ENCODE data around the gene SORCS2. TPM values are rescaled to one million over a fixed set of nuclear protein-coding genes. Genes with fewer than 3 reads are reported as not detected.

Gene SORCS2
- total and polyA plus RNA-seq, 2 of the 13 experiments (the other 11 are each of a cell fraction or from before 2014, with no cell fraction given), result 0.82 to 1.0 TPM

GRCh38 chr4:7390336-7390735, 198.0 kb downstream of the SORCS2 start (continued):
- TF ChIP-seq PHF21A (CRISPR knock-in tag; IDR thresholded peaks at IDR 0.05), result no peak
- TF ChIP-seq, protein P1, sequence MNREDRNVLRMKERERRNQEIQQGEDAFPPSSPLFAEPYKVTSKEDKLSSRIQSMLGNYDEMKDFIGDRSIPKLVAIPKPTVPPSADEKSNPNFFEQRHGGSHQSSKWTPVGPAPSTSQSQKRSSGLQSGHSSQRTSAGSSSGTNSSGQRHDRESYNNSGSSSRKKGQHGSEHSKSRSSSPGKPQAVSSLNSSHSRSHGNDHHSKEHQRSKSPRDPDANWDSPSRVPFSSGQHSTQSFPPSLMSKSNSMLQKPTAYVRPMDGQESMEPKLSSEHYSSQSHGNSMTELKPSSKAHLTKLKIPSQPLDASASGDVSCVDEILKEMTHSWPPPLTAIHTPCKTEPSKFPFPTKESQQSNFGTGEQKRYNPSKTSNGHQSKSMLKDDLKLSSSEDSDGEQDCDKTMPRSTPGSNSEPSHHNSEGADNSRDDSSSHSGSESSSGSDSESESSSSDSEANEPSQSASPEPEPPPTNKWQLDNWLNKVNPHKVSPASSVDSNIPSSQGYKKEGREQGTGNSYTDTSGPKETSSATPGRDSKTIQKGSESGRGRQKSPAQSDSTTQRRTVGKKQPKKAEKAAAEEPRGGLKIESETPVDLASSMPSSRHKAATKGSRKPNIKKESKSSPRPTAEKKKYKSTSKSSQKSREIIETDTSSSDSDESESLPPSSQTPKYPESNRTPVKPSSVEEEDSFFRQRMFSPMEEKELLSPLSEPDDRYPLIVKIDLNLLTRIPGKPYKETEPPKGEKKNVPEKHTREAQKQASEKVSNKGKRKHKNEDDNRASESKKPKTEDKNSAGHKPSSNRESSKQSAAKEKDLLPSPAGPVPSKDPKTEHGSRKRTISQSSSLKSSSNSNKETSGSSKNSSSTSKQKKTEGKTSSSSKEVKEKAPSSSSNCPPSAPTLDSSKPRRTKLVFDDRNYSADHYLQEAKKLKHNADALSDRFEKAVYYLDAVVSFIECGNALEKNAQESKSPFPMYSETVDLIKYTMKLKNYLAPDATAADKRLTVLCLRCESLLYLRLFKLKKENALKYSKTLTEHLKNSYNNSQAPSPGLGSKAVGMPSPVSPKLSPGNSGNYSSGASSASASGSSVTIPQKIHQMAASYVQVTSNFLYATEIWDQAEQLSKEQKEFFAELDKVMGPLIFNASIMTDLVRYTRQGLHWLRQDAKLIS (CRISPR knock-in tag; IDR thresholded peaks at IDR 0.05), result no peak
- no peak for TF ChIP-seq ZFP36L2 (CRISPR knock-in tag; IDR thresholded peaks at IDR 0.05)

DNA sequence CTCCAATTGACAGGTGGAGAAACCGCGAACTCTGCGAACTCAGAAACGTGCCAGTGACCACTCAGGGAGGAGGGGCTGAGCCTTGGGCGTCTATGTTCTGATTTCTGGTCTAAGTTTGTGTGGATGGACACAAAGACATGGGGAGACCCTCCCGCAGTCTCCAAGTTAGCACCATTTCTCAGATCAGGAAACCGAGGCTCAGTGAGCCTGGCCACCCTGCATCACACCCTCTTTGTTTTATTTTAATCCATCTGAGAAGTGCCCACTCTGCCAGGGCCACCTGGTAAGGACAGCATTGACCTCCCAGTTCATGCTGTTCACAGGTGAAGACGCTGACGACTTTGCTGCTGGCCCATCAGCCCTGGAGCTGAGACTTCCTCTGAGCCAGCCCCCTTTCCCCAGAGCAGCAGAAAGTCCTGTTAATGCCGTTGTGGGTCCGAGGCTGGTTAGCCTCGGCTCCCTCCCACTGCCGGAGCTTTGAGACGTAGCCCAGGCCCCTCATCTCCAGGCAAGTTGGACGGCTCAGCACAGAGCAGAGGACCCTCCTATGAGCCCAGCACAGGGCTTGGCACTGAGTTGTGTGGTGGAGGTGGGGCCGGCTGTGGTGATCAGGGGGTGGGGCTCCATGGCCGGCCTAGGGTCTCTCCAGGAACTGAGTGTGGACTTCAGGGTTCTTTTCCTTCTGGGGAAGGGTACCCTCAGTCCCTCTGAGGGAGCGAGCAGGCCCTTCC, 198.7 kb downstream of the SORCS2 start:
- ChIA-PET POLR2A (no interaction called here), CTCF (ENCODE audit: low intra/inter-chr PET ratio, low total read pairs) (no interaction called here)
- Histone ChIP-seq H3K4me1 (ENCODE audit: insufficient read depth, low read length) (no peaks in the 10 kb centered on the region), H3K4me3 (replicated peaks in 1 of 3; ENCODE audit: insufficient read depth in 1 of 3, low read depth in 2 of 3, low read length in 3 of 3) (no peak overlapping the region), H3K9ac (ENCODE audit: insufficient read depth, low read depth, low read length) (no peak overlapping the region), H3K9me3 (ENCODE audit: low read length) (no peaks in the 10 kb centered on the region), H3K27ac (ENCODE audit: extremely low read length, insufficient read depth, low read length) (no peak overlapping the region), H3K4me2 (ENCODE audit: low read depth, low read length) (no peak overlapping the region), H4K20me1 (ENCODE audit: insufficient read depth, low read length) (no peaks in the 10 kb centered on the region), H3K36me3 (replicated peaks in 1 of 2; ENCODE audit: control insufficient read depth in 1 of 2, insufficient read depth in 2 of 2, low read length in 2 of 2) (no peaks in the 10 kb centered on the region), H2AFZ (ENCODE audit: low read length) (no peak overlapping the region), H3K79me2 (ENCODE audit: insufficient read depth, low read length) (no peaks in the 10 kb centered on the region), H3K27me3 (ENCODE audit: control insufficient read depth in 1 of 2, insufficient read depth in 2 of 2, low read length in 2 of 2) (peaks cover 2 to 59% of the 10 kb centered on the region in 2 experiments; a peak in 4 of 5 replicates)
- 27% methylated on average over 8 of the region's 18 CpGs for WGBS (ENCODE audit: low lambda C conversion rate)
- intact Hi-C loops (cut with micrococcal nuclease; ENCODE audit: unreplicated experiment) (no loop called here), in situ Hi-C loops (cut with HindIII; ENCODE audit: extremely low pct_ligation_motif_present, low pct_unique_long_range_greater_than_20kb) (no loop called here)
- FAIRE-seq (no peak), ATAC-seq (no peak), DNase-seq (ENCODE audit: low spot score) (no peak)
- no TSS peak for BruUV-seq (replicated peaks)
- TF ChIP-seq ATRX (CRISPR knock-in tag; IDR thresholded peaks at IDR 0.05; ENCODE audit: borderline replicate concordance) (no peak), ZNF326 (CRISPR knock-in tag; IDR thresholded peaks at IDR 0.05; ENCODE audit: borderline replicate concordance) (no peak), RFX3 (CRISPR knock-in tag; IDR thresholded peaks at IDR 0.05) (no peak), KIAA2018 (CRISPR knock-in tag; IDR thresholded peaks at IDR 0.05; ENCODE audit: borderline replicate concordance) (no peak), SOX6 (IDR thresholded peaks at IDR 0.05) (no peak), SOX6 (CRISPR knock-in tag; IDR thresholded peaks at IDR 0.05) (no peak), ATM (IDR thresholded peaks at IDR 0.05; ENCODE audit: borderline replicate concordance) (no peak), MXD1 (CRISPR knock-in tag; IDR thresholded peaks at IDR 0.05) (no peak)
